ENCODE data around the gene IGSF9B. TPM values are rescaled to one million over a fixed set of nuclear protein-coding genes. Genes with fewer than 3 reads are reported as not detected.
A peak's percentile ranks its signal among the peaks of the same experiment; 100 is the strongest.

IGSF9B gene
- total and polyA plus RNA-seq, 9 of the 15 experiments (the other 6 are each of a cell fraction or from before 2014, with no cell fraction given), result 0.09 TPM; not detected in 8

- TF ChIP-seq CBX1 (IDR thresholded peaks at IDR 0.05; ENCODE audit: low read depth) (no peak), ATF4 (CRISPR knock-in tag; IDR thresholded peaks at IDR 0.05) (no peak), NELFE (IDR thresholded peaks at IDR 0.05; ENCODE audit: insufficient read depth, insufficient read length) (no peak), HNRNPL (IDR thresholded peaks at IDR 0.05; ENCODE audit: low read depth, low read length) (no peak), BRF1 (IDR thresholded peaks at IDR 0.05; ENCODE audit: borderline replicate concordance, extremely low read depth, insufficient read length) (no peak), AFF4 (CRISPR knock-in tag; IDR thresholded peaks at IDR 0.05) (no peak), PURB (CRISPR knock-in tag; IDR thresholded peaks at IDR 0.05; ENCODE audit: low read depth) (no peak), ATF3 (IDR thresholded peaks at IDR 0.05) (peak; percentile 32; the same call in 1 of the 2 replicates), ATF3 (CRISPR knock-in tag; conservative IDR thresholded peaks at IDR 0.05) (no peak), PREB (CRISPR knock-in tag; IDR thresholded peaks at IDR 0.05) (no peak), FOXK1 (CRISPR knock-in tag; IDR thresholded peaks at IDR 0.05; ENCODE audit: borderline replicate concordance) (no peak), HMG20B (CRISPR knock-in tag; IDR thresholded peaks at IDR 0.05) (no peak), PHTF2 (CRISPR knock-in tag; IDR thresholded peaks at IDR 0.05) (no peak), ZNF146 (CRISPR knock-in tag; IDR thresholded peaks at IDR 0.05; ENCODE audit: unreplicated experiment) (no peak)
Observed at GRCh38 chr11:133969112-133969511, 12.3 kb upstream of the IGSF9B start (continued).
